Amniotic epithelial cell (primary cell): Measurements from ENCODE around the gene UBALD1.

Experiments used
- DNase-seq: peaks from one replicate; pipeline ENCODE4 v3.0.0-alpha.2; 2010; ENCODE audit warnings: low read depth

The UBALD1 gene

DNA sequence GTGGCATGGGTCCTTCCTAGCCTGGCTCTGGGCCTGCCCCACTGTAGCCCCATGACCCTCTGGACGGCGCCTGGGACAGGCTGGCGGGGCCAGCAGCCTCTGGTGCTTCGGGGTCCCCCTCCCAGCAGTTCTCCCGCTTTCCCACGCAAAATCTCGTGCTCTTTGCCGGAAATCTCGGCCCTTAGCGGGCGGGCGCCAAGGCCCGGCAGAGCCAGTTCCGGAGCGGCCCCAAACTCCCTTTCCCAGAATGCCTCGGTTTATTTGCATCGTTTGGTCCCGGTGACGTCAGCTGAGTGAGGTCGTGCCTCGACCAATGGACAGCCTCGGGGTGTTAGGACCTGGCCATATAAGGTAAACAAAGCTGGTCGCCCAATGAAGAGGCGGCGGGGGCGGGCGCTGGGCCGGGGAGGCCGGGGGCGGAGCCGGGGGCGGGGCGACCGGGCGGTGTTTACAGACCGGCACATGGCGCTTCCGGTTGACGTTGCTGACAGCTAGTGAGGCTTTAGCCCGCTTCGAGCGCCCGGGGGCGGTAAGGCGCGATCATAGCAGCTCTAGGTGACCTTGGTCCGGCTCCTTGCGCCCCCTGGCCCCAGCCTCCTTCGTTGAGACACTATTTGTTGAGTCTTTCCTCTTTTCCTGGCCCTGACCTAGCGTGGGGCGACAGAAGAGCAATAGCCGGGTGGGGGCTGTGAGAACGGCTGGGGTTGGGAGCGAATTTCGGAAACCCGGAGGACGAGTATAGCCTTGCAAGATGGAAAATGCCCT, 1.5 kb upstream of the UBALD1 start:
- peak; percentile 100 for DNase-seq

DNA sequence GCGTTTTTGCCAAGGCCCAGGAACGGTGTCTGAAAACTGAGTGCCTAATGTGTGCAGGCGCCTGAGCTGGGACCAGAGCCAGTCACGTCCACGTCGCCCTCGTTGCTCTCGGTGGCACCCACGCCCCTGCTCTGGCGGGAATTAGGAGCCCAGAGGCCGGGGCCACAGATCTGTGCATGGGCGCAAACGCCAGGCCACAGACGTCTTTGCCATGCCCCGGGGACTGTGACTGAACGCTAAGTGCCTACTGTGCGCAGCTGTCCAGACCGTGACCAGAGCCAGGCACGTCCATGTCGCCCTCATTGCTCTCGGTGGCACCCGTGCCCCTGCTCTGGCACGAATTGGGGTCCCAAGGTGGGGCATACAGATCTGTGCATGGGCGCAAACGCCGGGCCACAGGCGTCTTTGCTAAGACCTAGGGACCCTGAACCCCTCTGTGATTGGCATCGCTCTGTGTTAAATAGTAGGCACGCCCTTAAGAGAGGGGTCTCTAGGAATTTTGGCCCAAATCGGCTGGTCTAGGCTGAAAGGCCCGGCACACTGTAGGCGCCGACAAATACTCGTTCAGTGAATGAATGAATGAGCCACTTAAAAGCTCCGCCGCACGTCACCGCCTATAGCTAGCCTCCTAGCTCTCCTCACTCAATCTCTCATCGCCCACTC, 827 bp upstream of the UBALD1 start:
- DNase-seq = no peak

DNA sequence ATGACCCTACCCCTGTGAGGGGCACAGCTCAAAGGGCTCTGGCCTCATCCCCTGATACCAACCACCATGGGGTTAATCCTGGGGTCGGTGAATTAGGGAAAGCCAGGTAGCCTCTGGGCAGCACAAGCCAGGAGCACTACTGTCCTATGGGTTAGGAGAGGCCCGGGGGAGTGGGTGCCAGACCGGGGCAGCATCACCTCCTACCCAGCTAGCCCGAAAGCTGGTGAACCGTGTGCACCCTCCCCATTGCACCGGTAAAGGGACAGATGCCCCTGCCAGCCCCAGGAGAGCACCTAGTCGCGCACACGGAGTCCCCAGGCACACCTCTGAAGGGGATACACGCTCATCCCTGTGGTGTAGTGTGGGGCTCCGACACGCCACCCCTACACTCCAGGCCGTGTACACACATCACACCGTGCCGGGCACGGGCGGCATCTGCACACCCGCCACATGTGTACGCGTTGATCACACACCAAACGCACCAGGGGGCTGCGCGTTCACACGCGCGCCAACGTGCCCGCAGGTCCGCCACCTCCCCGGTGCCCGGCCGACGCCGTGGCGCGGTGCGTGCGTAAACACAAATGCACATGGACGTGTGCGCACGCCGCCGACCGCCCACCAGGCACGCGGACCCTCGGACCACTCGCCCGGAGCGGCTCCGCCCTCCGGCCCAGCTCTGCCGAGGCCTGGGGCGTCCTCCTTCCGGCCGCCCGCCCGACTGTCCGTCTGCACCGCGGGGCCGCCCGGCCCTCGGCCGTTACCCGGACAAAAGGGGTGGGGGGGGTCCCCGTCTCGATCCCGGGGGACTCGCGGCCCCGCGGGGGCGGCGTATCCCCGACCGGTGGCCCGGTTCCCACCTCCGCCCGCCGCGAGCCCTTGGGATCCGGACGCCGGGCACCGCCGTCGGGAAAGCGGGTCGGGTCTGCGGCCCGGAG, 785 bp downstream of the UBALD1 start:
- DNase-seq = peak; percentile 35

DNA sequence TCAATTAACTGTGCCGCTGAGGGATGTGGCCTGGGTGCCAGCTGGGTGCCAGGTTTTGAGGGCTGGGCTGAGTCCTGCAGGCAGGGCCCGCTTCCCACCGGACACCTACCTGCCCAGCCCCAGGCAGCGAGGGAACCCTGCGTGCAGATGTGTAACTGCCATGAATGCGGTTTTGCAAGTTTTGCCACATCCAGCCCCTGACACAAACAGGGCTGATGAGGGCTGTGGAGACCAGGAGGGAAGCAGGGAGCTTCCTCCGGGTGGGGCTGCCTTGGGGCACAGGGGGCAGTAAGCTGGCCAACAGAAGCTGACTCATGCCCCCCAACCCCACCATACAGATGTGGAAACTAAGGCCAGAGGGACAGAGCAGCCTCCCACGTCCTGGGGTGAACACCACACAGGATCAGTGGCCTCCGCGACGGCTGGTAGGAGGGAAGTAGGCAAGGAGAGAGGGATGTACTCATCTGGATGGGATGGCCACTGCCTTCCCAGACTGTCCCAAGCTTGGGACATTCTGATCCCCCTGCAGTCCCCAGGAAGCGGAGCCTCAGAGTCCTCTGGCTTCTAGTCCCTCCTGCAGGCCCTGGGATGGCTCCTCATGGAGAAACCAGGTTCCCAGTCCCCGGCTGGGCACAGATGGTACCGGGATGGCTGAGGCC, 1.6 kb downstream of the UBALD1 start:
- no peak for DNase-seq

DNA sequence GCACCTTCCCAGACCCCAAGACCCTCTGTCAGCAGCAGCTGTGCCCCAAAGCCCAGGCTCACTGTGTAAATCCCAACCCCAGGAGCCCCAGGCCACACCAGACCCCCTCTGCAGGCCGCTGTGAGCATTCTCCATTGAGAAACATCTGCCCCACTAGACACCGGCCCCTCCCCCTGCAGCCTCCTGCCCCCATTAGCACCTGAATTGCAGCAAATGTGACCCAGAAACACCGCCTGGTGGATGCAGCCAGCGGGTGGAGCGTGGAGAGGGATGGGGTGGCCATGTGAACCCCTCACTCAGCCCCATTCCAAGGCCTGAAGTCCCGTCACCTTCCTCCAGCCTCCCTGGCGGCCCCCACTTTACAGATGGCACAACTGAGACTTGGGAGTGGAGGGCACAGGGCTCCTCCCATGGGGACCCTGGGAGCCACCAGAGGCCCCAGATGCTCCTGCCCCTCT, 2.2 kb downstream of the UBALD1 start:
- DNase-seq = no peak

DNA sequence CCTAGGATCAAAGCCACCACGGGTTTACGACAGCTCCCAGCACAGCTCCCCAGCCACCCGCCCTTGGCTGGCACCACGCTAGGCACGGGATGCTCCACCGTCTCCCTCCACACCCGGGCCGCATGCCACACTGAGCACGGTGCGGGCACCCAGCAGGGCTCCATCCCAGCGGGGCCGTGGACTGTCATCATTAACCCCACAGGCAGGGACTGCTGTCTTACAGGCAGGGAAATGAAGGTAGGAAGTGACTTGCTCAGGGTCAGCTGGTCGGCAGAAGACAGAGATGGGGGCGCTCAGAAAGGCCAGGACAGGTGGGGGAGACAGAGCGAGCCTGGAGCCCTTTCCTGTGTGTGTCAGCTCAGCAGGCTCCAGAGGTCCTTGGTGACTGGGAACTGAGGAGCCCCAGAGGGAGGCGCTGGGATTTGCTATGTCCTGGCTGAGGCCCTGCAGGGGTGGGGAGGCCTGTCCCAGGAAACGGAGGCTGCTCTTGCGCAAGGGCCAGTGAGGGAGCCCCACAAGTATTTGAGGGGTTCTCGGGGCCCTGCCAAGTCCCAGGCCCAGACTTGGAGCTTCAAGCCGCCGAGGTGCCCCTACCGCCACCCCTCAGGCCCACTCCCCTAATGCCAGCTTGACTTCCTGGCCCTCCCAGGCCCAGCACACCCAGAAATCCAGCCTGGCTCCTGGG, 3.2 kb downstream of the UBALD1 start:
- peak; percentile 73 for DNase-seq

DNA sequence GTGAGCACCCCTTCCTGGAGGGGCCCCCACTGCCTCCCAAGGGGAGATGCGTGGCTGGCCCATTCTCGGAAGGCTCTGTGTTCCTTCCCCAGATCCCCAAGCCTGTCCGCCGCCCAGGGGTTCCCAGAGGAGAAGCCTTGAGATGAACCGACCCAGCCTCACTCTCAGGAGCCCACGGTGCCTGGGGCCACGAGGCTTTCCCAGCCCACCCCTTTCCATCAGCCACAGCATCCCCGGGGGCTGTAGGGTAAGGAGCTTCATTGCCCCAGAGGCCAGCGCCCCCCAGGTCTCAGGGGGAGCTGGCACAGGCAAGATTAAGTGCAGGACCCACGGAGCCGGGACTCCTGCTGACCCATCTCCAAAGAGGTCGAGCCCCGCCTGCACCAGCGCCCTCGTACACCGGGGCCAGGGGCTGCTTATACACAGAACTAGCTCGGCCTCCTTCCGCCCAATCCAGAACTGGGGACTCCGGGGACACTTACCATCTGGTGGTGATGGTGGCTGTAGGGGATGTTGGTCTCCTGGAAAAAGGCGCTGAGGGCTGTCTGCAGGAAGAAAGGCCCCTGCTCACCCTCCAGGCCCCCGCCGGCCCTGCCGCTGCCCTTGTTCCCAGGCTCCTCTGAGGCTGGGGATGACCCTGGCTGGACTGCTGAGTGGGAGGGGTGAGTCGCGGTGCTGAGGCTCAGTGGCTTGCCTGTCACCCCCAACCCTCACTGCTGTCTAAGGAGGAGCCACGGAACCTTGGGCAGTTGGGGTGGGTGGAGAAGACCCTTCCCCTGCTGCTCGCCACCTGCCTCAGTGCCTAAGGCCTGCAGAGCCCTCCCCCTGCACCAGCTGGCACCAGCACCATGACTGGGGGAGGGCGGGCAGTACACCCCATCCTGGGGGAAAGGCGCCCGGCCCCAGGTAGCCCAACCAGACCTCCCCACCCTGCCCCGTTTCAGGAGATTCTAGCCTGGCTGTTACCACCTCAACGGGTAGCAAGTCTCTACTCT, 4.4 kb downstream of the UBALD1 start:
- DNase-seq = peak; percentile 14

DNA sequence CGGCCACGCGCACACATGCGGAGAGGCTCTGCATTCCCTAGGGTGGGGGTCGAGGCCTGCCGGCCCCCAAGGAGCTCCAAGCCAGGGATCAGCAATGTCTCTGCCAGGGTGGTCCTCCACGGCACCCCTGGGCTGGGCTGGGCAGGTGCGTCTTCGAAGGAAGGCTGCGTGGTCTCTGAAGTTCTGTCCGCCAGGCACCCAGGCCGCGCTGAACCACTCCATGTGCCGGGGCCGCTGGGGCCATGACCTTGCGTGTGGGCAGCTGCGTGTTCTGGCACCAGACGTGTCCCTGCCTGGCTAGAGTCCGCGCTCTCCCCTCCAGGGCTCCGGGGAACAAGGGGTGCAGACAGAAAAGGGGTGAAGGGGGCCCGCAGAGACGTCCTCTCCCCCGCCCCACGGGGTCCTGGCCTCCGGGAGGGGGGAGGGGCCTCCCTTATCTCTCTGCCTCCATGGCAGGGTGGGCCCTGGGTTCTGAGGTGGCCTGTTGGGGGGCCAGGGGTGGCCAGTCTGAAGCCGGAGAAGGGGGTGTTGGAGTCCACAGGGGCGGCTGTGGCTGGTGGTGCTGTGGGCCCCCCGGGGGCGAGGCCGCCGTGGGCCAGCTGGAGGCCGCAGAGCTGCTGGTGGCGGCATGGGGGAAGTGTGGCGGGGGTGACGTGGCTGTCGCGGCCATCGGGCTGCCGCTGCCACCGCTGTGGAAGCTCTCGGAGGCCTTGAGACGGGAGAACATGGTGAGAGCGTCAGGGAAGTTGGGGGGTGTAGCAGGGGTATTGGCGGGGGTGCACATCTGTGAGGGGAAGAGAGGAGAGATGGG, 5.3 kb downstream of the UBALD1 start:
- no peak for DNase-seq

DNA sequence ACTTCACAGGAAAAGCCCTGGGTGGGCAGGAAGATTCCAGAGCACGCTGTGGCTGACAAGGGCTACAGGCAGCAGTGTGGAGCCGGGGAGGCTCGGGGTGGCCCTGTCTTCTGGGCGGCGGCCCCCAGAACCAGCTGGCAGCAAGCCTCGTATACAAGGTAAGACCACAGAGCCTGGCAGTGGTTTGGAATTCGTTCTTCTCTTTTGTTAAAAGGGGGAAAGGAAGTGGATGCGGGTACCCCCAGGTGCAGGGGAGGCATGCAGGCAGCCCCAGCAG, 6.0 kb downstream of the UBALD1 start:
- no peak for DNase-seq

DNA sequence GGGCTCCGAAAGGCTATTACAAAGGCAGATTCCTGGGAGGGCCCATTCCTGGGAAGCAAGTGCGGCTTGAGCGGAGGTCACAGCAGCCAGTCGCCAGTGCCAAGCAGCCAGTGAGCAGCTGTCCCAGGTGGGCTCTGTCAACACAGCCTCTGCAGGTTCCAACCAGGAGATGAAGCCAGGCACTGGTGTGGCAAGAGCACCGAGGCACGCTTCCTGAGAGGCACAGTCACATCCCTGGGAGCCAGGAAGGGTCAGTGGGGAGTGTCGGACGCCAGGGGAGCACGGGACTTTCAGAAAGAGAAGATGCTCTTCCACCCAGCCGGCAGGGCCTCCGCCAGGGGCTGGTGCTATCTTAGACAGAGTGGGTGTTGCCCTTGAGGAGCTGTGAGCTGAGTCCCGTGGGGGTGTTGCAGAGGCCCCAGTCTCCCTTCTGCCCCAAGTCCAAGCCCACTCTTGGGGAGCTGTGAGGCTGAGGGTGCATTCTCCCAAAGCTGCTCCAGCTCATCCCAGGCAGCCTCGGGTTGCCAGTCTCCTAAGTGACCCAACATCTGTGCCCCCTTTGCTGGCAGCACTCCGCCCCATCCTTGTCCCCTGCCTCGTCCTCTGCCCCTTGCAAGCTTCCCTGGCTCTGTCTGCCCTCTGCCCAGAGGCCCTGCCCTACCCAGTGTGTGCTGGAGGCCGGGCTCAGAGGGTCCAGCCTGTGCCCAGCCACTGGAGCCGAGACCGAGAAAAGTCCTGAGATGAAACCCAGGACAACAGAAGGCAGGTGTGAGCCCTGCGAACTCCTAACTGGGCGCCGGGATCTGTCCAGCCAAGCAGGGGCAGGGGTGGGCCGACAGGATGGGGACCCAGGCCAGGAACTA, 6.6 kb downstream of the UBALD1 start:
- no peak for DNase-seq

DNA sequence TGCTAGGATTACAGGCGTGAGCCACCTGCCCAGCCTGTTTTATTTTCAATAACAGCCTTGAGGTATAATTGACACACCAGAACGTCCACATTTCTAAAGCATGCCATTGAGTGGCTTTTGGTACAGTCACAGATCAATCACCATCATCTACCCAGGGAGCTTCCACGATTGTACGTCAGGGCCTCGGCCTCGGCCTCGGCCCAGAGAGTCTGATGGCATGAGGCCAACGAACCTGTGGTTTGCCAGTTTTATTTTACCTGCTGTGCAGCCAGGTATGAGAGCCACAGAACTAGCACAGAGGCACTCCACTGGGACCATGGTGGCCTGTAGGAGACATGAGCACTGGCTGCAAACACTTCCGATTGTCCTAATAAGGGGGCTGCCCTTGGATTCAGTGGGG, 8.3 kb downstream of the UBALD1 start:
- DNase-seq = no peak

DNA sequence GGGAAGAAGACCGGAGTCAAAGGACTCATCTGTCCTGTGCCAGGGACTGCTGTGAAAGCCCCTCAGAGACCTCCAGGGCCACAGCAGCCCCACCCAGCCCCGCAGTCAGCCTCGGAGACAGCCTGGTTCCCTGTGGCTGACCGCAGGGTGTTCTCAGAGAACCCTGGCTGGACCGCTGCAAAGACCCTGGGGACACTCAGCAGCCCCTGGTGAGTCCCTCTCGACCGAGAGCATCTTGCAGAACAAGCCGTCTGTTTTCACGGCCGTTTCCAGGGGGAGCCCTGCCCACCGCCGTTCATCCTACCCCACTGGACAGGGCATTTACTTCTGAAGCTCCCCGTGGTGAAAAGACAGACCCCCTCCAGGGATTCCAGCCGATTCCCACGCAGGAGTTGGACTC, 10.3 kb downstream of the UBALD1 start:
- DNase-seq = no peak

DNA sequence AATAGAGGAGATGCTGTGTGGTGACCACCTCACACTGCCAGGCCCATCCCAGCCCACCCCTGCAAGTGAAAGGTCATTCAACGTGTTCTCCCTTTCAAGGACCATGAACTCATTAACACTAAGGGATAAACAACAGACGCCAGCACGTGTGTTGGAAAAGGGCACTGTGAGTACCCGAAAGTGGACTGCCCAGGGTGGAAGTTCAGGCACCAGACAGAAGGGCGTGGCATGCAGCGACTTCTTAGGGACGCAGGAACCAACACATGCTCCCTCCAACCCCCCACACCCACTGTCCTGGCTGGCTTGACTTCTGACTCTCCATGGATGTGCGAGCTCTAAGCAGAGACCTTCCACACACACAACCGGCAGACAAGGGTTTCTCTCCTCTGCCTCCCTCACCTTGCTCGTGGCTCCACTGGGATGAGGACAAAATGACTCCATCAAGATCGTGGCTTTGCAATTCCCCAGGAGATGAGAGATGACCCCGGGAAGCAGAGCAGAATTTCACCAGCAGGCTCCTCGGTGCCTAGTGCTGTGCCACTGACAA, 11.0 kb downstream of the UBALD1 start:
- no peak for DNase-seq

DNA sequence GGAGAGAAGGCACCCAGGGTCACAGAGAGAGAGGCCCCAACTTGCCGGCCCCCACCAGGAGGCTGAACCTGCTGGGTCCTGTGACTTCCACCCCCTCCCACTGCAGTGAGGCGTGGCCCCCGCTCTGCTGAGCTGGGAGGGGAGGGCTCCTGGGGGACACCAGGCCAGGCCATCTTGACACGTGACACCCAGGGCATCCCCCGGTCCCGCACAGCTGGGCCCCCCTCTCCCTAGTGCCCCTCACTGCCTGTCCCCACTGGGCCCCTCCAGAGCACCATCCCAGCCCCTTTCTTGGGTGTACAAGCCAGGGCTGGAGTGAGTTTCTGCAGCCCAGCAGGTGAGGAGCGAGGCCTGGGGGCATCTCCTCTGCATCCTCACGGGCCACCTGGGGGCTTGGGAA, 12.4 kb downstream of the UBALD1 start:
- DNase-seq = no peak

DNA sequence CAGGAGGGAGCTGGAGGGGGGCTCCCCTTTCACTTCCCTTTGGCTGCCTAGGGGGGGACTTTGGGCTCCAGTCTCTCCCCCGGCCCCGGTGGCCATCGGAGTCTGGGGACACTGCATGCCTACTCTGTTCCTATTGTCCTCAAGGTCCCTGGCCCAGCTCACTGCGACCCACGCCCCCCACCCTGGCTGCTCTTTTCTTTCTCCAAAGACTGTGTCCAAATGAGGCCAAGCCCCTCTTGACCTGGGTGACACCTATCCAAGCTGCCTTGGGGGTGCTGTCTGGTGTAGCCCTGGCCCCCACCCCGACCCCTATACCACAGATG, 12.9 kb downstream of the UBALD1 start:
- no peak for DNase-seq

DNA sequence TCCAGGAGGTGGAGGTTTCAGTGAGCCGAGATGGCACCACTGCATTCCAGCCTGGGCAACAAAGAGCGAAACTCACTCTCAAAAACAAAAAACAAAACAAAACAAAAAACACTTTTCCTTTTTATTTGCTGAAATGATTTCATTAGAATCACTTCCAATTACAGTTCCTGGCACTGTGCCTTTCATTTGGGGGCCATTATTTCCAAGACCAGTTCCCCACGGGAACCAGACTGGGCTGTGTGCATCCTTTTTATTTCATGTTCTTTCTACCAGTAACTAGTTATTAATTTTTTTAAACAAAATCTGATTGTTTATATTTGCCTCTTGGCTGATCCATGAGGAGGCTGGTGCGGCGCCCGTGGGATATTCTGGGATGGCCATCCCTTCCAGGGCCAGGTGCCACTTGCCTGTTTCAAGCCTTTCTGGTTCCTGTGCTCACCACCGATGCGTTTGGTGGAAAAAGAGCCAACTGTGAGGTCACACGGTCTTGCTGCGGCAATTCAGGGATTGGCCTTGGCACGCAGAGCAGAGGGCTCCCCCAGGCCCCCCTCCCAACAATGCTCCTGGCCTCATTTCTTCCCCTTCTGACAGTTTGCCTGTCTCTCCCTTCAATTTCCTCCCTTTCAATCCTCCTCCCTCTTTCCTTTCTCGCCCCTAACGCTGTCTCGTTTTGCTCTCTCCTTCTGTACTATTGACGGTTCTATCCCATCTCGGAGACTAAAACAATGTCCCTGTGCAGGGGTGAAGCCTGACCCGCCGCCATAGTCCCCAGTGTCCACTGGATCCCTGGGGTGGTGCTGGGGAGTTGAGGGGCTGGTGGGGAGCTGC, 13.4 kb downstream of the UBALD1 start:
- no peak for DNase-seq

DNA sequence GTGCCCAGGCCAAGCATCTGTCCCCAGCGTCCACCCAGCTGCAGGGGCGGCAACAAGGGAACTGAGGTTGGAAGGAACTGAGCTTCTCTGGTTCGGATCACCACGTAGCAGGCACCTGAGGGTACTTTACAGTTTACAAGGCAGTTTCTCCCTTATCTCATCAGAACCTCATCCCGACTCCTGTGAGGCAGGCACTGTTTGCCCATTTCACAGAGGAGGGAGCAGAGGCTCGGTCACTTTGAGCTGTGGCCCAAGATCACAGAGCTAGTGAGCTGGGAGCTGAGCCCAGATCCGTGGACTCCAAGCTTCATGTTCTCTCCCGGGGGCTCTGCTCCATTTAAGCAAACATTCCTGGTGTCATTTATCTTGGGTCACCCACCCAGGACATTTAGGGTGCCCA, 15.1 kb downstream of the UBALD1 start:
- DNase-seq = no peak

DNA sequence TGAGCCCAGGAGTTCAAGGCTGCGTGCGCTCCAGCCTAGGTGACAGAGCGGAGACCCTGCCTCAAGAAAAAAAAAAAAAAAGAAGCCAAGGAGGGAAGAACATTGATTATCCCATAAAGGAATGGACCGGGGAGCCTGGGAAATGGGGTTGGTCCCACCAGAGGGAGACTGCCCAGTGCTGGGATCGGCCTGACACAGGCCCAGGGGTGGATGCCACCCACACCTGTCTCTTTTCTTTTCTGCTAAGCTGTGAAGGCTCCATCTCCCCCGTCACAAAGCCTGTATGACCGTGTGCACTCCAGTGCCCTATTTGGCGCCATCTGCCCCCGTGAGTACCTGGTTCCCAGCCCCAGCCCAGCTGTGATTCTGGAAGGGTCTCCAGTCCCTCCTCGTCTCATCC, 15.7 kb downstream of the UBALD1 start:
- no peak for DNase-seq
